ENCODE results near the gene HOXA6. TPM values are rescaled to one million over a fixed set of nuclear protein-coding genes. Genes with fewer than 3 reads are reported as not detected.

The HOXA6 gene
- total RNA-seq, 2 donors from 2014 or later = 6.9 to 7.5 TPM

GRCh38 chr7:27122077-27122910, 25.3 kb downstream of the HOXA6 start:
- intact Hi-C loops (cut with DNase I) = no loop called here
- H3K9me3 ChIP-seq = no peaks in the 10 kb centered on the region
- WGBS = 78% methylated on average over 42 of the region's 42 CpGs
- no peak for DNase-seq (ENCODE audit: low spot score)
- TF ChIP-seq POLR2A (IDR thresholded peaks at IDR 0.05) = no peak
- no peak for TF ChIP-seq POLR2AphosphoS5 (IDR thresholded peaks at IDR 0.05)
- TF ChIP-seq, protein P1, sequence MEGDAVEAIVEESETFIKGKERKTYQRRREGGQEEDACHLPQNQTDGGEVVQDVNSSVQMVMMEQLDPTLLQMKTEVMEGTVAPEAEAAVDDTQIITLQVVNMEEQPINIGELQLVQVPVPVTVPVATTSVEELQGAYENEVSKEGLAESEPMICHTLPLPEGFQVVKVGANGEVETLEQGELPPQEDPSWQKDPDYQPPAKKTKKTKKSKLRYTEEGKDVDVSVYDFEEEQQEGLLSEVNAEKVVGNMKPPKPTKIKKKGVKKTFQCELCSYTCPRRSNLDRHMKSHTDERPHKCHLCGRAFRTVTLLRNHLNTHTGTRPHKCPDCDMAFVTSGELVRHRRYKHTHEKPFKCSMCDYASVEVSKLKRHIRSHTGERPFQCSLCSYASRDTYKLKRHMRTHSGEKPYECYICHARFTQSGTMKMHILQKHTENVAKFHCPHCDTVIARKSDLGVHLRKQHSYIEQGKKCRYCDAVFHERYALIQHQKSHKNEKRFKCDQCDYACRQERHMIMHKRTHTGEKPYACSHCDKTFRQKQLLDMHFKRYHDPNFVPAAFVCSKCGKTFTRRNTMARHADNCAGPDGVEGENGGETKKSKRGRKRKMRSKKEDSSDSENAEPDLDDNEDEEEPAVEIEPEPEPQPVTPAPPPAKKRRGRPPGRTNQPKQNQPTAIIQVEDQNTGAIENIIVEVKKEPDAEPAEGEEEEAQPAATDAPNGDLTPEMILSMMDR (IDR thresholded peaks at IDR 0.05) = no peak
- no peaks in the 10 kb centered on the region for H3K36me3 ChIP-seq
- H3K27ac ChIP-seq = no peak overlapping the region
- no peaks in the 10 kb centered on the region for H3K27me3 ChIP-seq (replicated peaks; ENCODE audit: insufficient read depth)
- no peaks in the 10 kb centered on the region for H3K4me1 ChIP-seq (replicated peaks)
- H3K4me3 ChIP-seq = no peak overlapping the region

- no peak overlapping the region for H3K4me3 ChIP-seq
- H3K36me3 ChIP-seq = no peaks in the 10 kb centered on the region
- DNase-seq (ENCODE audit: low spot score) = no peak
- H3K27ac ChIP-seq = no peak overlapping the region
- 82% methylated on average over 7 of the region's 7 CpGs for WGBS
- H3K27me3 ChIP-seq (replicated peaks; ENCODE audit: insufficient read depth) = no peaks in the 10 kb centered on the region
- intact Hi-C loops (cut with DNase I) = no loop called here
- H3K9me3 ChIP-seq = no peaks in the 10 kb centered on the region
- H3K4me1 ChIP-seq (replicated peaks) = no peaks in the 10 kb centered on the region
- TF ChIP-seq, protein P1 (IDR thresholded peaks at IDR 0.05) = no peak
- no peak for TF ChIP-seq POLR2A (IDR thresholded peaks at IDR 0.05)
- no peak for TF ChIP-seq POLR2AphosphoS5 (IDR thresholded peaks at IDR 0.05)
Observed at GRCh38 chr7:27121684-27122076, 25.9 kb downstream of the HOXA6 start.

DNA sequence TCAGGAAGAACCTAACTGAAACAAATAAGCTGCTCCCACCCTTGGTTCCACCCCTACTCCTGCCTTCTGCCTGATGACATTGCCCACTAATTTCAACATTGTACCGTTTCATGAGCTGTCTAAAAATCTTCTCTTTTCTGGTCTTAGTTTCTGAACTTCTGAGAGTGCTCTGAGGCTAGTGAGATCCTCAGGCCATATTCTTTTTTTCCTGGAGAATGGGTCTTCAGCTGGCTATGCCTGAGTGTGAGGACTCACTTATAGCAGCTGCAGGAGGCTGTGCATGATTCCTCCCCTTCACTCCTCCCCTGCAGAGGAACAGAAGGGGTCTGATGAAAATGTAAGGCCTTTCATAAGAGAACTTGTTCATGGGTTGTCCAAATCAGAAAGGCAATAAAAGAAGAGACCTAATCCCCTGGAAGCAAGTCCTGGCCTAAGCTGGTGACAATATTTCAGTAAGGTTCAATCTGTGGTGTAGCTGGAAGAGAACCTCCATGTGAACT, 28.1 kb downstream of the HOXA6 start:
- DNase-seq (ENCODE audit: low spot score) = no peak
- H3K36me3 ChIP-seq = no peaks in the 10 kb centered on the region
- no peaks in the 10 kb centered on the region for H3K9me3 ChIP-seq
- intact Hi-C loops (cut with DNase I) = no loop called here
- 89% methylated on average over 1 of the region's 1 CpG for WGBS
- TF ChIP-seq POLR2AphosphoS5 (IDR thresholded peaks at IDR 0.05) (no peak), POLR2A (IDR thresholded peaks at IDR 0.05) (no peak)
- TF ChIP-seq, protein P1 (IDR thresholded peaks at IDR 0.05) = no peak
- no peak overlapping the region for H3K4me3 ChIP-seq
- no peak overlapping the region for H3K27ac ChIP-seq
- H3K27me3 ChIP-seq (replicated peaks; ENCODE audit: insufficient read depth) = no peaks in the 10 kb centered on the region
- no peaks in the 10 kb centered on the region for H3K4me1 ChIP-seq (replicated peaks)

DNA sequence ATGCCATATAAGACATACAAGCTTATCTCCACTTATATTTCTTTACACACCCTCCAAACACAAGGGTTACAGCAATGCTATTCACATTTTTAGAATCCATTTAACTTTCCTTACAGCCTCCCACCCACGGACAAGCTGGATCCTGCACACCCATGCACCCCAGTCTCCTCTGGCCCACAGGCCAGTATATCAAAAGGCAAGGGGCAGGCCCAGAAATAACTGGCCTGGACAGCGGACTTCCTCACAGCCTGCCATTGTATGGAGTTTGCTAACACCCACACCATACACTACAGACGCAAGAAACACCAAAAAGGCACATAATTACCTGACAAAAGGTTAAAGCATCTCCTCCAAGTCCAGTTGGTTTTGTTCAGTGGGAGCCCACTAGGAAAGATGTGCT, 29.0 kb downstream of the HOXA6 start:
- Histone ChIP-seq H3K27me3 (replicated peaks; ENCODE audit: insufficient read depth) (no peaks in the 10 kb centered on the region), H3K9me3 (no peaks in the 10 kb centered on the region), H3K4me1 (replicated peaks) (no peaks in the 10 kb centered on the region), H3K36me3 (no peaks in the 10 kb centered on the region), H3K4me3 (no peak overlapping the region), H3K27ac (no peak overlapping the region)
- intact Hi-C loops (cut with DNase I) = no loop called here
- DNase-seq (ENCODE audit: low spot score) = no peak
- WGBS = 81% methylated on average over 3 of the region's 3 CpGs
- TF ChIP-seq, protein P1 (IDR thresholded peaks at IDR 0.05) = no peak
- TF ChIP-seq POLR2AphosphoS5 (IDR thresholded peaks at IDR 0.05) (no peak), POLR2A (IDR thresholded peaks at IDR 0.05) (no peak)
